Right ventricle myocardium superior (tissue), 1 donor: Measurements from ENCODE around the gene ZNF771. TPM values are rescaled to one million over a fixed set of nuclear protein-coding genes. Genes with fewer than 3 reads are reported as not detected.
A peak's percentile ranks its signal among the peaks of the same experiment; 100 is the strongest.

ENCODE experiments used
- ATAC-seq: fragments of 200-7000 bp; cut with Tn5 transposase; one replicate; pipeline ENCODE4 v1.9.1; 2020; ENCODE audit warnings: mild to moderate bottlenecking; ENCODE audit not compliant: poor library complexity
- DNase-seq: peaks from one replicate; pipeline ENCODE4 v3.0.0-alpha.2; 2020
- intact Hi-C: fragments of 100-400 bp; cut with DNase I; formaldehyde crosslinking; loops from one replicate; pipeline ENCODE4 v1.11.2; 2022
- total RNA-seq: library from RNA; stranded (reverse); fragmentation: NEBNext Ultra II Directional; extraction: Animal tissue kit (Norgen Biotek cat#: 25700); gene quantifications from one replicate; pipeline ENCODE4 v1.2.1, GENCODE V29; 2021
- donor health status: DM: no; HTN: yes; CAD: no; lungs with severe emphysema.

The ZNF771 gene
- total RNA-seq, 1 donor from 2014 or later = 6.2 TPM

DNA sequence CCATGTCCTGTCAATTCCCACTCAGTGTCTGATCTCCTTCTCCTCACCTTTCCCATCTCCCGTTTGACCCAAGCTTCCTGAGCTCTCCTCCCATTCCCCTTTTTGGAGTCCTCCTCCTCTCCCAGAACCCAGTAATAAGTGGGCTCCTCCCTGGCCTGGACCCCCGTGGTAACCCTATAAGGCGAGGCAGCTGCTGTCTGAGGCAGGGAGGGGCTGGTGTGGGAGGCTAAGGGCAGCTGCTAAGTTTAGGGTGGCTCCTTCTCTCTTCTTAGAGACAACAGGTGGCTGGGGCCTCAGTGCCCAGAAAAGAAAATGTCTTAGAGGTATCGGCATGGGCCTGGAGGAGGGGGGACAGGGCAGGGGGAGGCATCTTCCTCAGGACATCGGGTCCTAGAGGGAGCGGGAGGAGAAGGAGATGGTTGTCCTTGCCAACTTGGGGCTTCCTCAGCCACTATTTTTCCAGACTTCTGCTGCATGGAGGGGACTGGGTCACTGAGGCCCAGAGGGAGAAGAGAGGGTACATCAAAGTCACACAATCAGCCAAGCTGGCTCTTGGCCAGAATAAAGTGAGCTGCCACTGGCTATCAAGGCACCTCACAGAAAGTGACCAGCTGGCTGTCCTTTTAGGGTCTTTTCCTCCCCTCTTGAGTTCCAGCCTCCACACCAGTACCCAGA is 35.2 kb upstream of the ZNF771 start:
- DNase-seq (no peak), ATAC-seq (no peak)
- intact Hi-C loops = no loop called here

GRCh38 chr16:30372725-30373124 is 34.7 kb upstream of the ZNF771 start:
- DNase-seq (no peak), ATAC-seq (no peak)
- intact Hi-C loops = no loop called here

- intact Hi-C loops = no loop called here
- no peak for ATAC-seq
These were observed 32.9 kb upstream of the ZNF771 start, which contains the start of gene MYL11 for GRCh38 chr16:30374538-30374937. MYL11 (plus strand) TSS chr16:30374802; CDS start chr16:30374858, 56 bp downstream.

DNA sequence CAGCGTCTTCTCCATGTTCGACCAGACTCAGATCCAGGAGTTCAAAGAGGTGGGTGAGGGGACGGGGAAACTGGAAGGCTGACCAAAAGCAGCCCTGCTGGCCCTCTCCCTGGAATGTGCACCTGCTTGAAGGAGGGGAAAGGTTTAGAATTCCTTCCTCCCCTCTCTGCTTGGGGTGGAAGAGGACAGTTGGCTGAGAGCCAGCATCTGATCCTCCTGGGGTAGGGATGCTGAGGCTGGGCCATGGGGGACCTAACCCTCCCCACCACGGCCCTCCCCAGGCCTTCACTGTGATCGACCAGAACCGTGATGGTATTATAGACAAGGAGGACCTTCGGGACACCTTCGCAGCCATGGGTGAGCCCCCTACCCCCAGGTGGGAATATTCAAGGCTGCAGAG is 31.5 kb upstream of the ZNF771 start:
- intact Hi-C loops = no loop called here
- ATAC-seq (no peak), DNase-seq (no peak)

More at GRCh38 chr16:30374538-30374937, 32.9 kb upstream of the ZNF771 start, which contains the start of gene MYL11:
- no peak for DNase-seq

- no peak for ATAC-seq
- intact Hi-C loops = no loop called here
These were observed 30.9 kb upstream of the ZNF771 start for GRCh38 chr16:30376461-30376902.

GRCh38 chr16:30377050-30377811 is 30.2 kb upstream of the ZNF771 start:
- no peak for ATAC-seq
- intact Hi-C loops = no loop called here

More at GRCh38 chr16:30376461-30376902, 30.9 kb upstream of the ZNF771 start:
- DNase-seq = no peak

DNA sequence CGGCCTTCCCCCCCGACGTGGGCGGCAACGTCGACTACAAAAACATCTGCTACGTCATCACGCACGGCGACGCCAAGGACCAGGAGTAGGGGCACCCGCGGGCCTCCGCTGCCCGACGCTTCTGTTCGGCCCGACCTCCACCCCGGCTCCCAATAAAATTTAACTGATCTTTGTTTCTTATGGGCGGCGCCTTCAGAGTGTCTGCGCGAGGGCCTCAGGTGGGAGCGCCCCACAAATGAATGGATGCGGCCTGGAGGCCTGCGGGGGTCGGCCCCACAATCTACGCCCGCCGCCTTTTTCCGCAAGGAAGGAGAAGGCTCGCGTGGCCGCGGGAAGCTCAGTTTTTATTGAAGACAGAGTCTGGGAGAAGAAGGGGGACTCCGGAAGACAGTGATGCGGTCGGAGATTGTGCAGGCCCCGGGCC is 29.6 kb upstream of the ZNF771 start:
- peak; percentile 99 for DNase-seq
- peak; percentile 84 for ATAC-seq
- intact Hi-C loops = no loop called here

More at GRCh38 chr16:30377050-30377811, 30.2 kb upstream of the ZNF771 start:
- no peak for DNase-seq

GRCh38 chr16:30378236-30379157 is 28.9 kb upstream of the ZNF771 start:
- ATAC-seq (peak; percentile 97), DNase-seq (peak; percentile 99)
- intact Hi-C loops = no loop called here

- DNase-seq = no peak
- intact Hi-C loops = no loop called here
- no peak for ATAC-seq
These were observed 28.1 kb upstream of the ZNF771 start for GRCh38 chr16:30379158-30379783.

- intact Hi-C loops = no loop called here
- DNase-seq (no peak), ATAC-seq (no peak)
These were observed 27.2 kb upstream of the ZNF771 start for GRCh38 chr16:30380072-30380802.

DNA sequence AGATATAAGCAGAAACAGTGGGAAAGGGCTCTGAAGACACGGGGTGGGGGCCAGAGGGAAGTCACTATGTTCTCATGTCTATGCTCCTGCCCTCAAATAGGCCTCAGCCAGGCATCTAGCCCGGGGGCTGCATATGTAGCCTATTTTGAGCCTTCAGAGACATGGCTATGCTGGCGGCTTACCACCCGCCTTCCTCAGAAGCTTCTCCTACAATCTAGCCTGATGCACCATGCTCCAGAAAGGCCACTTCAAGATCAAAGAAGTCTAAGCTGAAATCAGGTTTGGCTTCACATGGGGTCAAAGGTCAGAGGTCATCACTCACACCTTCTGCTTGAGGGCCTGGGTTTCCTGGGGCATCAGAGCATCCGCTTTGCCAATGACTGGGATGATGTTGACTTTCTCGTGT is 26.6 kb upstream of the ZNF771 start:
- DNase-seq (no peak), ATAC-seq (no peak)
- intact Hi-C loops = no loop called here

DNA sequence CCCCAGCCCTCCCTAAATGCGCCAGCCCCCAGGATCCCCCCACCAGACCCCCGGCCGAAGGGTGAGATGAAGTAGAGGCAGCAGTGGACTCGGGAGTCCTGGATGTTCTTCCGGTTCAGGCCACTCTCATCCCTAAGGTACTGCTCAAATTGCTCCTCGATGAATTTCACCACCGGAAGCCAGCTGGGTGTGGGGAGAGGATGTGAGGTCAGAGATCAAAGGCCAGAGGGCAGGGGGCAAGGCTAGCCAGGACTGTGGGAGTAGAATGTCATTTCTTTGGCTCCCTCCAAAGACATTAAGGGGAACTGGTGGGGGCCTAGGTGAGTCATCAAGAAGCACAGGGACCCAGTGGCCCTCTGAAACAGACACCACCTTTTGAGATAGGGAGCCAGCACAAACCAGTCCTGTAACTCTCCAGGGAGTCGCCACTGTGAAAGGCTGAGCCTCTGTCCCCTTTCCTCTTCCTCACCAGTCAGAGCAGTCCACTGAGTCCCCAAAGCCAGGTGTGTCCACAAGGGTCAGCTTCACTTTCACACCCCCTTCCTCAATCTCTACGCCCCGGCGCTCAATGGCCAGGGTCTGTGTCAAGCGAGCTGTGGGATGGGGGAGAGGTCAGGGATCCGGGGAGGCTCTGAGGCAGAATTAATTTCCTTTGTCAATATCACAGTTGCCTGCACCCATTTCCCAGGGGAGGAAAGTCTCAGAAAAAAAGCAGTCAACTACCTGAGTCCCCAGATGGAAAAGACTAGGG is 25.9 kb upstream of the ZNF771 start:
- DNase-seq = no peak
- no peak for ATAC-seq
- intact Hi-C loops = no loop called here

- intact Hi-C loops = no loop called here
- ATAC-seq = no peak
- no peak for DNase-seq
These were observed 25.1 kb upstream of the ZNF771 start, which contains the start of gene SEPTIN1 for GRCh38 chr16:30382111-30382881. SEPTIN1 (minus strand) TSS chr16:30382561; CDS start chr16:30382542, 19 bp downstream.

GRCh38 chr16:30383521-30383920 is 23.9 kb upstream of the ZNF771 start:
- ATAC-seq (no peak), DNase-seq (no peak)
- intact Hi-C loops = no loop called here

- intact Hi-C loops = no loop called here
- ATAC-seq (peak; percentile 37), DNase-seq (no peak)
These were observed 12.7 kb upstream of the ZNF771 start for GRCh38 chr16:30394592-30395154.
